ENCODE data around the gene OR8H3.
"Not testable (repeated sequence)": the region's sequence is repeated elsewhere in the genome, so short reads cannot be mapped to it uniquely, and the experiment has no call there.

Gene OR8H3

GRCh38 chr11:56122073-56122472, at the start of gene OR8H3:
Gene OR8H3 (plus strand): TSS chr11:56122373. CDS start chr11:56122373, 0 bp downstream.
- in situ Hi-C loops (cut with HindIII; ENCODE audit: low sequenced_read_pairs) = no loop called here
- no peak within 1 kb of the TSS for H3K4me3 ChIP-seq (ENCODE audit: low read depth, low read length)
- TF ChIP-seq CTCF (IDR thresholded peaks at IDR 0.05; ENCODE audit: low read depth, low read length, missing control alignments) = no peak
- no peak for DNase-seq (ENCODE audit: low read depth)

- H3K4me3 ChIP-seq (ENCODE audit: low read depth, low read length) = no peak overlapping the region
- no peak for TF ChIP-seq CTCF (IDR thresholded peaks at IDR 0.05; ENCODE audit: low read depth, low read length, missing control alignments)
- DNase-seq (ENCODE audit: low read depth) = no peak
- in situ Hi-C loops (cut with HindIII; ENCODE audit: low sequenced_read_pairs) = no loop called here
Observed at GRCh38 chr11:56089697-56090096, 32.5 kb upstream of the OR8H3 start.

DNA sequence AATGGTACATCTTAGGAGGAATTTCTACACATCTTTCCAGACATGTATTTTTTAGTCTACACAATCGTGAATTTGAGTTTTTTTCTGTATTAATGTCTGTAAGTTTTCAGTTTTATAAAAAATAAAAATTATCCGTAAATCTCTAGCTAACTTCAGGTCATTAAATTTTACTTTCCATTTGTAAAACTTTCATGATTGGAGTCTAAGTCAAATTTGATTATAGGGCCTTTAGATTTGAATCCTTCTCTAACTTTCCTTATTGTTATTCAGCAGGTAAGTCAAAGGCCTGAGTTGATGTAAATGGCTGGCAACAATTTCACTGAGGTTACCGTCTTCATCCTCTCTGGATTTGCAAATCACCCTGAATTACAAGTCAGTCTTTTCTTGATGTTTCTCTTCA, 29.2 kb upstream of the OR8H3 start, which contains the start of gene OR8I2:
Gene OR8I2, plus strand, starts transcription at position 301 of the 400 bp plus-strand sequence. Its CDS starts 0 bp downstream, at position 301.
- no peak for TF ChIP-seq CTCF (IDR thresholded peaks at IDR 0.05; ENCODE audit: low read depth, low read length, missing control alignments)
- H3K4me3 ChIP-seq (ENCODE audit: low read depth, low read length) = no peak within 1 kb of the TSS
- in situ Hi-C loops (cut with HindIII; ENCODE audit: low sequenced_read_pairs) = no loop called here
- DNase-seq (ENCODE audit: low read depth) = no peak

DNA sequence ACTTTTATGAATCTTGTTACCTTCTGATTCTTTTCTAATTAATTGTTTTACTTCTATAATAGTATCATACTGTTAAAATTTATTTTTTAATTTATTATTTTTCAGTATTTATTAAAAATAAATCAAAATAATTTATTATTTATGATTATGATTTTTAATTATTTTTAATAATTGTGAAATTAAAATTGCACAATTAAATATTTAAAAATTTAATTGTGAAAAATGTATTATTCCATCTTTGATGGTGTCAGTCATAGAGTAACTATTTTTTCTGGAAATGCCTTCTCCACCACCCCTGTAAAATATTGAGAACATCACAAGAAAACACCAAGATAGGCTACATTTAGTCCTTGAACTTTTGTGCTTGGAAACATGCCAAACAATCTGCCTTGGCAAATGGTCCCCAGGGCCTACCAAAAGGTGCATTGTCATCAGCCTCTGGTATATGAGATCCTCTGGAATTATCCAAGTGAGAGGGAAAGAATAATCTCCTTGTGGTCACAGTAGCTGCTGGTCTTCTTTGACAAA, 18.9 kb upstream of the OR8H3 start, which contains the start of gene OR8H2:
Gene OR8H2, plus strand, starts transcription at position 478 of the 528 bp plus-strand sequence. CDS start 1,356 bp downstream, outside the sequence.
- in situ Hi-C loops (cut with HindIII; ENCODE audit: low sequenced_read_pairs) = no loop called here
- no peak within 1 kb of the TSS for H3K4me3 ChIP-seq (ENCODE audit: low read depth, low read length)
- no peak for DNase-seq (ENCODE audit: low read depth)
- no peak for TF ChIP-seq CTCF (IDR thresholded peaks at IDR 0.05; ENCODE audit: low read depth, low read length, missing control alignments)

- in situ Hi-C loops (cut with HindIII; ENCODE audit: low sequenced_read_pairs) = no loop called here
- H3K4me3 ChIP-seq (ENCODE audit: low read depth, low read length) = no peak within 1 kb of the TSS
- no peak for TF ChIP-seq CTCF (IDR thresholded peaks at IDR 0.05; ENCODE audit: low read depth, low read length, missing control alignments)
- DNase-seq (ENCODE audit: low read depth) = no peak
Observed at GRCh38 chr11:56140151-56140661, 18.0 kb downstream of the OR8H3 start, which contains the start of gene OR8J3. Gene OR8J3 (minus strand): TSS chr11:56140201. CDS start chr11:56137718, 2,483 bp downstream.

DNA sequence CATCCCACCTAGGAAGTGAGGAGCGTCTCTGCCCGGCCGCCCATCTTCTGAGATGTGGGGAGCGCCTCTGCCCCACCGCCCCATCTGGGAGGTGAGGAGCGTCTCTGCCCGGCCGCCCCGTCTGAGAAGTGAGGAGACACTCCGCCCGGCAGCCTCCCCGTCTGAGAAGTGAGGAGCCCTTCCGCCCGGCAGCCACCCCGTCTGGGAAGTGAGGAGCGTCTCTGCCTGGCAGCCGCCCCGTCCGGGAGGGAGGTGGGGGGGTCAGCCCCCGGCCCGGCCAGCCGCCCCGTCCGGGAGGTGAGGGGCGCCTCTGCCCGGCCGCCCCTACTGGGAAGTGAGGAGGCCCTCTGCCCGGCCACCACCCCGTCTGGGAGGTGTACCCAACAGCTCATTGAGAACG, 21.5 kb downstream of the OR8H3 start:
- H3K4me3 ChIP-seq (ENCODE audit: low read depth, low read length); in situ Hi-C loops (cut with HindIII; ENCODE audit: low sequenced_read_pairs); DNase-seq (ENCODE audit: low read depth): not testable (repeated sequence)

- TF ChIP-seq CTCF (IDR thresholded peaks at IDR 0.05; ENCODE audit: low read depth, low read length, missing control alignments) = no peak
- in situ Hi-C loops (cut with HindIII; ENCODE audit: low sequenced_read_pairs) = no loop called here
- DNase-seq (ENCODE audit: low read depth) = no peak
Observed at GRCh38 chr11:56151376-56151775, 29.2 kb downstream of the OR8H3 start.

More at GRCh38 chr11:56151376-56151775, 29.2 kb downstream of the OR8H3 start:
- no peak overlapping the region for H3K4me3 ChIP-seq (ENCODE audit: low read depth, low read length)

Data from astrocyte of the cerebellum (primary cell).